ENCODE measurements around the gene KIRREL3.

DNA sequence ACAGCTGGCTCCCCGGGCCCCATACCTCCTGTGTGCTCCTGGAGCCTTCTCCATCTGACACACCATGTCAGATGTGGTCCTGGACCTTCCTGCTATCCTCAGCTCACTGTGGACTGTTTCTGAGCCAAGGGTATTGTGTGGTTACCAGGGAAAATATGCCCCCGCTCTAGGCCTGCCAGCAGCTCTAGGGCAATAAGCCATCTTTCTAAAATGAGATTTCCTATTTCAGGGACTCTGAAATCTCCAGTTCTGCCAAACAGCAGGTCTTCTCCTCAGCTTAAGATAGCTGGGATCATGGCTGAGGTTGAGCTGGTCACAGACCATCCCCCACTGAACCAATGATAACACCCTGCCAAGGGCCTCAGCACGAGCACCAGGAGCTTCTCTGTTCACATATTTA lies 417.5 kb downstream of the KIRREL3 start:
- no peak for TF ChIP-seq POLR2A (IDR thresholded peaks at IDR 0.05; ENCODE audit: low read length)
- TF ChIP-seq, protein P1, sequence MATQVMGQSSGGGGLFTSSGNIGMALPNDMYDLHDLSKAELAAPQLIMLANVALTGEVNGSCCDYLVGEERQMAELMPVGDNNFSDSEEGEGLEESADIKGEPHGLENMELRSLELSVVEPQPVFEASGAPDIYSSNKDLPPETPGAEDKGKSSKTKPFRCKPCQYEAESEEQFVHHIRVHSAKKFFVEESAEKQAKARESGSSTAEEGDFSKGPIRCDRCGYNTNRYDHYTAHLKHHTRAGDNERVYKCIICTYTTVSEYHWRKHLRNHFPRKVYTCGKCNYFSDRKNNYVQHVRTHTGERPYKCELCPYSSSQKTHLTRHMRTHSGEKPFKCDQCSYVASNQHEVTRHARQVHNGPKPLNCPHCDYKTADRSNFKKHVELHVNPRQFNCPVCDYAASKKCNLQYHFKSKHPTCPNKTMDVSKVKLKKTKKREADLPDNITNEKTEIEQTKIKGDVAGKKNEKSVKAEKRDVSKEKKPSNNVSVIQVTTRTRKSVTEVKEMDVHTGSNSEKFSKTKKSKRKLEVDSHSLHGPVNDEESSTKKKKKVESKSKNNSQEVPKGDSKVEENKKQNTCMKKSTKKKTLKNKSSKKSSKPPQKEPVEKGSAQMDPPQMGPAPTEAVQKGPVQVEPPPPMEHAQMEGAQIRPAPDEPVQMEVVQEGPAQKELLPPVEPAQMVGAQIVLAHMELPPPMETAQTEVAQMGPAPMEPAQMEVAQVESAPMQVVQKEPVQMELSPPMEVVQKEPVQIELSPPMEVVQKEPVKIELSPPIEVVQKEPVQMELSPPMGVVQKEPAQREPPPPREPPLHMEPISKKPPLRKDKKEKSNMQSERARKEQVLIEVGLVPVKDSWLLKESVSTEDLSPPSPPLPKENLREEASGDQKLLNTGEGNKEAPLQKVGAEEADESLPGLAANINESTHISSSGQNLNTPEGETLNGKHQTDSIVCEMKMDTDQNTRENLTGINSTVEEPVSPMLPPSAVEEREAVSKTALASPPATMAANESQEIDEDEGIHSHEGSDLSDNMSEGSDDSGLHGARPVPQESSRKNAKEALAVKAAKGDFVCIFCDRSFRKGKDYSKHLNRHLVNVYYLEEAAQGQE (IDR thresholded peaks at IDR 0.05) = no peak
- TF ChIP-seq CEBPB (IDR thresholded peaks at IDR 0.05) = no peak
- no peak for TF ChIP-seq CHD2 (IDR thresholded peaks at IDR 0.05; ENCODE audit: low read length, partially characterized antibody)
- TF ChIP-seq EP300 (IDR thresholded peaks at IDR 0.05) = no peak
- no peak for TF ChIP-seq MAFK (IDR thresholded peaks at IDR 0.05; ENCODE audit: partially characterized antibody)
- no peak for TF ChIP-seq USF2 (IDR thresholded peaks at IDR 0.05)
- no peak for TF ChIP-seq MAX (IDR thresholded peaks at IDR 0.05)
- no peak for TF ChIP-seq JUNB (IDR thresholded peaks at IDR 0.05)
- TF ChIP-seq HDAC2 (IDR thresholded peaks at IDR 0.05) = no peak
- TF ChIP-seq JUN (IDR thresholded peaks at IDR 0.05) = no peak
- TF ChIP-seq, protein P2, sequence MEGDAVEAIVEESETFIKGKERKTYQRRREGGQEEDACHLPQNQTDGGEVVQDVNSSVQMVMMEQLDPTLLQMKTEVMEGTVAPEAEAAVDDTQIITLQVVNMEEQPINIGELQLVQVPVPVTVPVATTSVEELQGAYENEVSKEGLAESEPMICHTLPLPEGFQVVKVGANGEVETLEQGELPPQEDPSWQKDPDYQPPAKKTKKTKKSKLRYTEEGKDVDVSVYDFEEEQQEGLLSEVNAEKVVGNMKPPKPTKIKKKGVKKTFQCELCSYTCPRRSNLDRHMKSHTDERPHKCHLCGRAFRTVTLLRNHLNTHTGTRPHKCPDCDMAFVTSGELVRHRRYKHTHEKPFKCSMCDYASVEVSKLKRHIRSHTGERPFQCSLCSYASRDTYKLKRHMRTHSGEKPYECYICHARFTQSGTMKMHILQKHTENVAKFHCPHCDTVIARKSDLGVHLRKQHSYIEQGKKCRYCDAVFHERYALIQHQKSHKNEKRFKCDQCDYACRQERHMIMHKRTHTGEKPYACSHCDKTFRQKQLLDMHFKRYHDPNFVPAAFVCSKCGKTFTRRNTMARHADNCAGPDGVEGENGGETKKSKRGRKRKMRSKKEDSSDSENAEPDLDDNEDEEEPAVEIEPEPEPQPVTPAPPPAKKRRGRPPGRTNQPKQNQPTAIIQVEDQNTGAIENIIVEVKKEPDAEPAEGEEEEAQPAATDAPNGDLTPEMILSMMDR (IDR thresholded peaks at IDR 0.05) = no peak
- no peak for TF ChIP-seq RAD21 (conservative IDR thresholded peaks at IDR 0.05 in 1 of 2, IDR thresholded peaks at IDR 0.05 in 1 of 2)
- no peak for TF ChIP-seq E2F6 (IDR thresholded peaks at IDR 0.05; ENCODE audit: borderline replicate concordance, low read depth)

All from A549 (cell line).